ENCODE results near the gene EEF1B2. TPM values are rescaled to one million over a fixed set of nuclear protein-coding genes. Genes with fewer than 3 reads are reported as not detected.
"Not testable (repeated sequence)": the region's sequence is repeated elsewhere in the genome, so short reads cannot be mapped to it uniquely, and the experiment has no call there.

EEF1B2 gene
- polyA plus RNA-seq, 1 donor (not counting 4 experiments of a cell fraction or from before 2014, with no cell fraction given), result 1,066 TPM

- Histone ChIP-seq H3K4me3 (ENCODE audit: control insufficient read depth in 2 of 3, extremely low read depth in 1 of 3, insufficient read depth in 2 of 3, low read depth in 1 of 3, low read length in 3 of 3) (no peak overlapping the region), H3K27me3 (ENCODE audit: control insufficient read depth, extremely low read depth, insufficient read depth, low read length) (no peaks in the 10 kb centered on the region), H3K9ac (ENCODE audit: control insufficient read depth, extremely low read depth, insufficient read depth, low read length) (no peak overlapping the region), H3K27ac (ENCODE audit: control insufficient read depth, insufficient read depth, low read length) (no peak overlapping the region), H3K9me1 (ENCODE audit: control insufficient read depth, extremely low read depth, insufficient read depth, low read length) (no peaks in the 10 kb centered on the region), H4K20me1 (ENCODE audit: control insufficient read depth, extremely low read depth, insufficient read depth, low read length) (no peaks in the 10 kb centered on the region), H3K79me2 (ENCODE audit: control insufficient read depth, insufficient read depth, low read length) (no peaks in the 10 kb centered on the region), H3K36me3 (ENCODE audit: control insufficient read depth in 2 of 2, extremely low read depth in 1 of 2, insufficient read depth in 2 of 2, low read length in 2 of 2) (peaks cover 5 to 9% of the 10 kb centered on the region in 2 experiments), H3K9me3 (ENCODE audit: control insufficient read depth, low read depth, low read length) (no peaks in the 10 kb centered on the region), H2AFZ (ENCODE audit: control insufficient read depth, low read length) (no peak overlapping the region), H3K4me1 (ENCODE audit: control insufficient read depth, extremely low read depth, insufficient read depth, low read length) (no peaks in the 10 kb centered on the region), H3K4me2 (ENCODE audit: control insufficient read depth, extremely low read depth, insufficient read depth, low read depth, low read length) (no peak overlapping the region)
- TF ChIP-seq EZH2 (IDR thresholded peaks at IDR 0.05; ENCODE audit: low read length) (no peak), CTCF (optimal IDR thresholded peaks at IDR 0.05 in 1 of 3, IDR thresholded peaks at IDR 0.05 in 1 of 3, conservative IDR thresholded peaks at IDR 0.05 in 1 of 3; ENCODE audit: extremely low read depth in 1 of 3, insufficient read depth in 2 of 3, low read length in 3 of 3) (no peak)
- dilution Hi-C loops (cut with MboI; ENCODE audit: extremely low pct_ligation_motif_present, low sequenced_read_pairs), result no loop called here
- no peak for DNase-seq (ENCODE audit: low read depth, low spot score)
- FAIRE-seq, result no peak
Observed at GRCh38 chr2:206116278-206116677, 43.4 kb upstream of the EEF1B2 start.

GRCh38 chr2:206122569-206122968, 37.1 kb upstream of the EEF1B2 start:
- H3K27me3 ChIP-seq (ENCODE audit: control insufficient read depth, extremely low read depth, insufficient read depth, low read length); H3K4me3 ChIP-seq (ENCODE audit: control insufficient read depth in 2 of 3, extremely low read depth in 1 of 3, insufficient read depth in 2 of 3, low read depth in 1 of 3, low read length in 3 of 3); H2AFZ ChIP-seq (ENCODE audit: control insufficient read depth, low read length); H3K9me3 ChIP-seq (ENCODE audit: control insufficient read depth, low read depth, low read length); H3K79me2 ChIP-seq (ENCODE audit: control insufficient read depth, insufficient read depth, low read length); H3K9ac ChIP-seq (ENCODE audit: control insufficient read depth, extremely low read depth, insufficient read depth, low read length); H3K4me2 ChIP-seq (ENCODE audit: control insufficient read depth, extremely low read depth, insufficient read depth, low read depth, low read length); H3K27ac ChIP-seq (ENCODE audit: control insufficient read depth, insufficient read depth, low read length); FAIRE-seq; H3K4me1 ChIP-seq (ENCODE audit: control insufficient read depth, extremely low read depth, insufficient read depth, low read length); H4K20me1 ChIP-seq (ENCODE audit: control insufficient read depth, extremely low read depth, insufficient read depth, low read length); H3K9me1 ChIP-seq (ENCODE audit: control insufficient read depth, extremely low read depth, insufficient read depth, low read length); DNase-seq (ENCODE audit: low read depth, low spot score); dilution Hi-C loops (cut with MboI; ENCODE audit: extremely low pct_ligation_motif_present, low sequenced_read_pairs): not testable (repeated sequence)
- peaks cover 9 to 16% of the 10 kb centered on the region in 2 experiments for H3K36me3 ChIP-seq (ENCODE audit: control insufficient read depth in 2 of 2, extremely low read depth in 1 of 2, insufficient read depth in 2 of 2, low read length in 2 of 2)

- Histone ChIP-seq H3K4me3 (ENCODE audit: control insufficient read depth in 2 of 3, extremely low read depth in 1 of 3, insufficient read depth in 2 of 3, low read depth in 1 of 3, low read length in 3 of 3) (no peak overlapping the region), H3K36me3 (ENCODE audit: control insufficient read depth in 2 of 2, extremely low read depth in 1 of 2, insufficient read depth in 2 of 2, low read length in 2 of 2) (peaks cover 8% of the 10 kb centered on the region in 2 experiments), H3K79me2 (ENCODE audit: control insufficient read depth, insufficient read depth, low read length) (no peaks in the 10 kb centered on the region), H3K27ac (ENCODE audit: control insufficient read depth, insufficient read depth, low read length) (no peak overlapping the region), H3K9me1 (ENCODE audit: control insufficient read depth, extremely low read depth, insufficient read depth, low read length) (no peaks in the 10 kb centered on the region), H3K9me3 (ENCODE audit: control insufficient read depth, low read depth, low read length) (no peaks in the 10 kb centered on the region), H3K27me3 (ENCODE audit: control insufficient read depth, extremely low read depth, insufficient read depth, low read length) (no peaks in the 10 kb centered on the region), H3K4me1 (ENCODE audit: control insufficient read depth, extremely low read depth, insufficient read depth, low read length) (peaks cover 5% of the 10 kb centered on the region), H3K9ac (ENCODE audit: control insufficient read depth, extremely low read depth, insufficient read depth, low read length) (no peak overlapping the region), H2AFZ (ENCODE audit: control insufficient read depth, low read length) (no peak overlapping the region), H3K4me2 (ENCODE audit: control insufficient read depth, extremely low read depth, insufficient read depth, low read depth, low read length) (no peak overlapping the region), H4K20me1 (ENCODE audit: control insufficient read depth, extremely low read depth, insufficient read depth, low read length) (no peaks in the 10 kb centered on the region)
- dilution Hi-C loops (cut with MboI; ENCODE audit: extremely low pct_ligation_motif_present, low sequenced_read_pairs), result no loop called here
- TF ChIP-seq CTCF (optimal IDR thresholded peaks at IDR 0.05 in 1 of 3, IDR thresholded peaks at IDR 0.05 in 1 of 3, conservative IDR thresholded peaks at IDR 0.05 in 1 of 3; ENCODE audit: extremely low read depth in 1 of 3, insufficient read depth in 2 of 3, low read length in 3 of 3) (no peak), EZH2 (IDR thresholded peaks at IDR 0.05; ENCODE audit: low read length) (no peak)
- FAIRE-seq, result no peak
- no peak for DNase-seq (ENCODE audit: low read depth, low spot score)
Observed at GRCh38 chr2:206125901-206126300, 33.8 kb upstream of the EEF1B2 start.
